Endothelial cell (in vitro differentiated cells): Measurements from ENCODE around the gene CHRDL2. TPM values are rescaled to one million over a fixed set of nuclear protein-coding genes. Genes with fewer than 3 reads are reported as not detected.
"Not testable (repeated sequence)": the region's sequence is repeated elsewhere in the genome, so short reads cannot be mapped to it uniquely, and the experiment has no call there.

Experiments used
- DNase-seq: peaks from one replicate; pipeline ENCODE4 v3.0.0; 2021; ENCODE audit warnings: low spot score
- H3K27ac Mint-ChIP-seq: one replicate; pipeline ENCODE4 v1.8.0; 2021; ENCODE audit warnings: mixed read lengths, inconsistent platforms; ENCODE audit not compliant: unreplicated experiment
- H3K27me3 Mint-ChIP-seq: one replicate; pipeline ENCODE4 v1.8.0; 2021; ENCODE audit warnings: mild to moderate bottlenecking, moderate library complexity, mixed read lengths, inconsistent platforms; ENCODE audit not compliant: unreplicated experiment
- H3K36me3 Mint-ChIP-seq: one replicate; pipeline ENCODE4 v1.8.0; 2021; ENCODE audit warnings: mild to moderate bottlenecking, low read depth, mixed read lengths, inconsistent platforms; ENCODE audit not compliant: unreplicated experiment
- H3K4me1 Mint-ChIP-seq: one replicate; pipeline ENCODE4 v1.8.0; 2021; ENCODE audit warnings: mild to moderate bottlenecking, mixed read lengths, inconsistent platforms; ENCODE audit not compliant: unreplicated experiment
- H3K4me3 Mint-ChIP-seq: one replicate; pipeline ENCODE4 v1.8.0; 2021; ENCODE audit warnings: mild to moderate bottlenecking, mixed read lengths, inconsistent platforms; ENCODE audit not compliant: unreplicated experiment
- H3K9me3 Mint-ChIP-seq: one replicate; pipeline ENCODE4 v1.8.0; 2021; ENCODE audit warnings: mixed read lengths, inconsistent platforms; ENCODE audit not compliant: unreplicated experiment
- CTCF ChIP-seq: fragments of 200-600 bp; sonication (generic); IDR thresholded peaks from one replicate; pipeline ENCODE4 v1.5.0; 2021; ENCODE audit warnings: antibody characterized with exemption; ENCODE audit not compliant: unreplicated experiment
- total RNA-seq: library from RNA; stranded (reverse); fragmentation: NEBNext Ultra II Directional; extraction: Animal tissue kit (Norgen Biotek cat#: 25700); gene quantifications from one replicate; pipeline ENCODE4 v1.2.1, GENCODE V29; 2021; ENCODE audit not compliant: unreplicated experiment

Gene CHRDL2
- total RNA-seq, 1 donor from 2014 or later: 0.21 TPM

- Mint-ChIP-seq H3K27me3 (no peaks in the 10 kb centered on the region), H3K36me3 (peaks cover 7% of the 10 kb centered on the region), H3K4me3 (no peak overlapping the region)
These were observed 68.6 kb downstream of the CHRDL2 start for GRCh38 chr11:74662487-74663103.

GRCh38 chr11:74659124-74659523, 72.1 kb downstream of the CHRDL2 start:
- not testable (repeated sequence) for H3K36me3 Mint-ChIP-seq, H3K4me1 Mint-ChIP-seq, H3K27me3 Mint-ChIP-seq, DNase-seq, H3K4me3 Mint-ChIP-seq, H3K27ac Mint-ChIP-seq, H3K9me3 Mint-ChIP-seq

More at GRCh38 chr11:74662487-74663103, 68.6 kb downstream of the CHRDL2 start:
- DNase-seq: no peak
- no peak for TF ChIP-seq CTCF
- H3K4me1 Mint-ChIP-seq: no peaks in the 10 kb centered on the region
- no peak overlapping the region for H3K27ac Mint-ChIP-seq
- peaks cover 4% of the 10 kb centered on the region for H3K9me3 Mint-ChIP-seq

GRCh38 chr11:74654976-74655375, 76.2 kb downstream of the CHRDL2 start:
- peaks cover 22% of the 10 kb centered on the region for H3K36me3 Mint-ChIP-seq
- peaks cover 4% of the 10 kb centered on the region for H3K9me3 Mint-ChIP-seq
- no peak for DNase-seq
- no peak for TF ChIP-seq CTCF
- no peak overlapping the region for H3K27ac Mint-ChIP-seq
- no peak overlapping the region for H3K4me3 Mint-ChIP-seq
- no peaks in the 10 kb centered on the region for H3K27me3 Mint-ChIP-seq
- no peaks in the 10 kb centered on the region for H3K4me1 Mint-ChIP-seq

- Mint-ChIP-seq H3K9me3 (no peaks in the 10 kb centered on the region), H3K27ac (no peak overlapping the region), H3K27me3 (no peaks in the 10 kb centered on the region), H3K4me3 (no peak overlapping the region), H3K4me1 (no peaks in the 10 kb centered on the region), H3K36me3 (peaks cover 15% of the 10 kb centered on the region)
- DNase-seq: no peak
- no peak for TF ChIP-seq CTCF
These were observed 80.7 kb downstream of the CHRDL2 start for GRCh38 chr11:74650498-74650897.

GRCh38 chr11:74648894-74649293, 82.3 kb downstream of the CHRDL2 start:
- H3K9me3 Mint-ChIP-seq: no peaks in the 10 kb centered on the region
- no peak for DNase-seq
- no peak for TF ChIP-seq CTCF
- H3K27me3 Mint-ChIP-seq: no peaks in the 10 kb centered on the region
- H3K27ac Mint-ChIP-seq: no peak overlapping the region
- H3K4me1 Mint-ChIP-seq: no peaks in the 10 kb centered on the region
- no peak overlapping the region for H3K4me3 Mint-ChIP-seq
- peaks cover 13% of the 10 kb centered on the region for H3K36me3 Mint-ChIP-seq
